ENCODE data around the gene UGGT2. TPM values are rescaled to one million over a fixed set of nuclear protein-coding genes. Genes with fewer than 3 reads are reported as not detected.
"Not testable (repeated sequence)": the region's sequence is repeated elsewhere in the genome, so short reads cannot be mapped to it uniquely, and the experiment has no call there.

UGGT2 gene
- total RNA-seq, 1 donor from 2014 or later, result 44.9 TPM

GRCh38 chr13:96051946-96052345 lies 1.3 kb downstream of the UGGT2 start:
- ATAC-seq; intact Hi-C loops (cut with DNase I): not testable (repeated sequence)

DNA sequence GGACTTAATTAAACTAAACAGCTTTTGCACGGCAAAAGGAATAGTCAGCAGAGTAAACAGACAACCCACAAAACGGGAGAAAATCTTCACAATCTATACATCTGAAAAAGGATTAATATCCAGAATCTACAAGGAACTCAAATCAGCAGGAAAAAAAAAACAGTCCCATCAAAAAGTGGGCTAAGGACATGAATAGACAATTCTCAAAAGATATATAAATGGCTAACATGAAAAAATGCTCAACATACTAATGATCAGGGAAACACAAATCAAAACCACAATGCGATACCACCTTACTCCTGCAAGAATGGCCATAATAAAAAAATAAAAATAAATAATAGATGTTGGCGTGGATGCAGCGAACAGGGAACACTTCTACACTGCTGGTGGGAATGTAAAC lies 1.7 kb downstream of the UGGT2 start:
- ATAC-seq; DNase-seq (ENCODE audit: low spot score); intact Hi-C loops (cut with DNase I): not testable (repeated sequence)

More at GRCh38 chr13:96051946-96052345, 1.3 kb downstream of the UGGT2 start:
- not testable (repeated sequence) for DNase-seq (ENCODE audit: low spot score)

DNA sequence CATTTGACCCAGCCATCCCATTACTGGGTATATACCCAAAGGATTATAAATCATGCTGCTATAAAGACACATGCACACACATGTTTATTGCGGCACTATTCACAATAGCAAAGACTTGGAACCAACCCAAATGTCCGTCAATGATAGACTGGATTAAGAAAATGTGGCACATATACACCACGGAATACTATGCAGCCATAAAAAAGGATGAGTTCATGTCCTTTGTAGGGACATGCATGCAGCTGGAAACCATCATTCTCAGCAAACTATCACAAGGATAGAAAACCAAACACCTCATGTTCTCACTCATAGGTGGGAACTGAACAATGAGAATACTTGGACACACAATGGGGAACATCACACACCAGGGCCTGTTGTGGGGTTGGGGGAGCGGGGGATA lies 2.2 kb downstream of the UGGT2 start:
- intact Hi-C loops (cut with DNase I); DNase-seq (ENCODE audit: low spot score); ATAC-seq: not testable (repeated sequence)

GRCh38 chr13:96046449-96047126 lies 6.6 kb downstream of the UGGT2 start:
- DNase-seq (ENCODE audit: low spot score); ATAC-seq; intact Hi-C loops (cut with DNase I): not testable (repeated sequence)

DNA sequence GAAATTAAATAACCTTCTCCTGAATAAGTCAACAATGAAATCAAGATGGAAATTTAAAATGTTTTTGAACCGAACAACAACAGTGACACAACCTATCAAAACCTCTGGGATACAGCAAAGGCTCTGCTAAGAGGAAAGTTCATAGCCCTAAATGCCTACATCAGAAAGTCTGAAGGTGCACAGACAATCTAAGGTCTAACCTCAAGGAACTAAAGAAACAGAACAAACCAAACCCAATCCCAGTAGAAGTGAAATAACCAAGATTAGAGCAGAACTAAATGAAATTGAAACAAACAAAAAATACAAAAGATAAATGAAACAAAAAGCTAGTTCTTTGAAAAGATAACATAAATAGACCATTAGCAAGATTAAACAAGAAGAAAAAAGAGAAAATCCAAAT lies 9.0 kb downstream of the UGGT2 start:
- DNase-seq (ENCODE audit: low spot score) (no peak), ATAC-seq (no peak)
- intact Hi-C loops (cut with DNase I), result no loop called here

- no peak for ATAC-seq
- intact Hi-C loops (cut with DNase I), result no loop called here
- no peak for DNase-seq (ENCODE audit: low spot score)
These were observed 11.7 kb downstream of the UGGT2 start for GRCh38 chr13:96041326-96042110.

GRCh38 chr13:96036515-96036914 lies 16.7 kb downstream of the UGGT2 start:
- ATAC-seq (no peak), DNase-seq (ENCODE audit: low spot score) (no peak)
- intact Hi-C loops (cut with DNase I), result no loop called here

DNA sequence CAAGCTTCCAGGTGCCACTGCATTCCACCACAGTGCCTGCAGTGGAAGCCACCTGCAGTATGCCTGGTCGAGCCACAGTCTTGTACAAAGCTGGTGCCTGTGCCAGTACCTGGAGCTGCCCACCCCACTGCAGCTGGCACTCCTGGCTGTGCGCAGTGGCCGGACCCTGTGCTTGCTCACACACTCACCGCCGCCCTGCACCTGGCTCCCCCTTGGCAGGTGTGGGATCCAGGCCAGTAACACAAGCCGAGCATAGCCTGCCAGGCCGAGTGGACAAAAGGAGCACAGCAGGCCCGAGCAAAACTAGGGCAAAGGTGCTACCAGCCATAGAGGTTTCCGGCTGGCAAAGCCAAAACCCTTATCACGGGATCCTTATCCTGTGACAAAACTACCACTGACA lies 18.5 kb downstream of the UGGT2 start:
- intact Hi-C loops (cut with DNase I), result no loop called here
- DNase-seq (ENCODE audit: low spot score), result no peak
- no peak for ATAC-seq

- intact Hi-C loops (cut with DNase I), result no loop called here
- ATAC-seq (no peak), DNase-seq (ENCODE audit: low spot score) (no peak)
These were observed 19.8 kb downstream of the UGGT2 start for GRCh38 chr13:96033220-96034015.

- no peak for ATAC-seq
- no peak for DNase-seq (ENCODE audit: low spot score)
- intact Hi-C loops (cut with DNase I), result no loop called here
These were observed 20.5 kb downstream of the UGGT2 start for GRCh38 chr13:96032717-96033116.

- intact Hi-C loops (cut with DNase I), result no loop called here
- no peak for DNase-seq (ENCODE audit: low spot score)
- ATAC-seq, result no peak
These were observed 24.2 kb downstream of the UGGT2 start for GRCh38 chr13:96029002-96029401.

- intact Hi-C loops (cut with DNase I), result no loop called here
- no peak for DNase-seq (ENCODE audit: low spot score)
- ATAC-seq, result no peak
These were observed 25.7 kb downstream of the UGGT2 start for GRCh38 chr13:96027496-96027895.

DNA sequence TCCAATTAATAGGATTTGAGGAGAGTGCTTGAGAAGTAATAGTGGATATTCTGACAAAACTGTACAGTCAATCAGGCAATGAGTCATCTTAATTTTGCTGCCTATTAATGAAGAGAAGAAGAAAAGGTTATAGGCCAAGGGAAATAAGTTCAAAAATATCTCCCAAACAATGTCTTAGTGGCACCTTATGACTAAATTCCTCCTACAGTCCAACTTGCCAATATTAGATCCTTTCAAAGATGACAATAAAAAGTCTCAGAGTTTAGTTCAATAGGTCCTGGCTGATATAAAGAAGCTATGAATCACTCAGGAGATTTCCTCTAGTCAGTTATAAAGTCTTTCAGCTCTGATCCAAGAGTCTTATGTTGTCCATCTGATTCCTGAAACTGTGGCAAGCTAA lies 27.9 kb downstream of the UGGT2 start:
- no peak for DNase-seq (ENCODE audit: low spot score)
- no peak for ATAC-seq
- intact Hi-C loops (cut with DNase I), result no loop called here

DNA sequence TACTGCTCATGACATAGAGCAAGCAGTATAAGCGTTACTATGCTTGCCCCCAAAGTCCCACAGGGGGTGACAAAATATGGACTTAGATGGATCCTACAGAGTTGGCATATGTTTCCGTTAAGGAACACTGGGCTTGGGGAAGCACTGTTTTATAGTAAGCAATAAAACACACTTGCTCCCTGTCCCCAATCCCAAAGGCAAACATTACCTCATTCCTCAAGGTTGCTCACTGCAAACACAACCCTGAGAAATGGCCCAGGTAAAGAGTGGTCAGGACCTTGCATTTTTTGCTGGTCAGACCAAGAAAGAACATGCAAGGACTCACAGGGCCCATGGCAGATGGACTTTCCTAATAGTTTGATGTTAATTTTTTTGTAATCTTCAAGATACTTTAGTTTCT lies 32.3 kb downstream of the UGGT2 start:
- intact Hi-C loops (cut with DNase I), result no loop called here
- no peak for ATAC-seq

GRCh38 chr13:96020155-96020575 lies 33.0 kb downstream of the UGGT2 start:
- peak; percentile 83 for ATAC-seq
- intact Hi-C loops (cut with DNase I), result no loop called here
- no peak for DNase-seq (ENCODE audit: low spot score)

More for the DNA sequence above, 32.3 kb downstream of the UGGT2 start:
- no peak for DNase-seq (ENCODE audit: low spot score)

- intact Hi-C loops (cut with DNase I), result no loop called here
- no peak for ATAC-seq
These were observed 35.1 kb downstream of the UGGT2 start for GRCh38 chr13:96018135-96018534.

GRCh38 chr13:96011291-96011872 lies 41.8 kb downstream of the UGGT2 start:
- intact Hi-C loops (cut with DNase I), result no loop called here
- ATAC-seq, result no peak
- no peak for DNase-seq (ENCODE audit: low spot score)

More at GRCh38 chr13:96018135-96018534, 35.1 kb downstream of the UGGT2 start:
- DNase-seq (ENCODE audit: low spot score), result no peak

DNA sequence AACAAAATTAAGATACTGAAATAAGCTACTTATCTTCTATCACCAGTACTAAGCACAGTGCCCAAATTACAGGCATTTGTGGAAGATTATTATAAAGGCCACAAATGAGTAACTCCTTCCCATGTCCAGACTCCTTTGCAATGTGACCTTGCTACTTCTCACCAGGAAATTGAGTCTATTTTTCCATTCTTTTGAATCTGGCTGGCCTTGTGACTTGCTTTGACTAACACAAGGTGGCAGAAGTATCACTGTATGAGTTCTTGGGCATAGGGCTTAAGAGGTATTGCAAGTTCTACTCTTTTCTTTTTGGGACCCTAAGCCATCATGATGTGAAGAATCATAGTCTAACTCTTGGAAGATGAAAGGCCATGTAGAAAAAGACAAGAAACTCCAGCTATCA lies 49.9 kb downstream of the UGGT2 start:
- ATAC-seq (no peak), DNase-seq (ENCODE audit: low spot score) (no peak)
- intact Hi-C loops (cut with DNase I), result no loop called here
